Subcutaneous adipose tissue (tissue), 4 donors: ENCODE results near the gene SH3YL1. TPM values are rescaled to one million over a fixed set of nuclear protein-coding genes. Genes with fewer than 3 reads are reported as not detected.

Experiments used
- CTCF ChIP-seq: fragments of 450-650 bp; IDR thresholded peaks from one replicate; pipeline ENCODE4 v1.5.1; 2016; ENCODE audit warnings: low read depth, mild to moderate bottlenecking, control low read depth, antibody characterized with exemption, moderate library complexity
- total RNA-seq, 4 donors: library from RNA; depleted of rRNA; stranded (reverse); fragments of >200 nt; gene quantifications; one replicate each; pipeline ENCODE4 v1.1.0, GENCODE V29; 2016

SH3YL1 gene
- total RNA-seq, 4 donors from 2014 or later = 32.4 to 41.5 (median 33.8) TPM

DNA sequence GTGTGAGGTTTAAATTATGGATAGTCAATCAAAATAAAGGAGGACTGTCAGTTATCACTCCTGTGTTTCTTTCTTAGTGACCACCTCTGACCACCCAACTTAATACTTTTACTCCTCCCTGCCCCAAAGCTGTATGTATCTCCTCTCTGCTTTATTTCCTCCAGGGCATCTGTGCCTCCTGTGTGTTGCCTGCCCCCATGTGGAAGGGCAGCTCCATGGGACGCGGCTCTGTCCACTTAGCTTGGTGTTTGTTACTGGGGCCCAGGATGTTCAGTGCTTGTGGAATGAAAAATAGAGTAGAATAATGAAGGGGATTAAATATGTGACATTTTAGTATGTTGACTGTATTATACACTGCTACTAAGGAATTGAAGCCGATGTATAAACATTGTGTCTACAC is 10.7 kb upstream of the SH3YL1 start:
- no peak for TF ChIP-seq CTCF

GRCh38 chr2:273333-273732 is 9.5 kb upstream of the SH3YL1 start:
- TF ChIP-seq CTCF = no peak

GRCh38 chr2:271917-272316 is 8.1 kb upstream of the SH3YL1 start:
- TF ChIP-seq CTCF = no peak

- TF ChIP-seq CTCF = no peak
These were observed 7.0 kb upstream of the SH3YL1 start for GRCh38 chr2:270861-271260.

- no peak for TF ChIP-seq CTCF
These were observed 5.7 kb upstream of the SH3YL1 start for GRCh38 chr2:269356-270030.

DNA sequence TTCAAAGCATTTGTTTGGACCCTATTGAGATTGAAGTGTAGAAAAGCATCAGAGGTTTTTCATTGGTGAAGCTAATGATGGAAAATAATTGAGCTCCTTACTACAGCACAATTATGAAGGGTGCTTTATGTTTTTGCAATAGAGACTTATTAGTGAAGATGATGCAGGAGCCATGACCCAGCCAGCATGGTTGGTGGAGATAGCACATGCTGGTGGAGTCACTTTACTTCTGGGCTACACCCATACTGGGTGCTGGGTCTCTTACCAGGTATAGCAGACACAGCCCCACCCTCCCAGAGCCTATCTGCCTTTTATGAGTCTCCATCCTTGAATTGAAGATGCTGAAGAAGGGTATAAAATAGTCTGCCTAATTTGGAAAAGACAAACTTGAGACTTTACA is 4.5 kb upstream of the SH3YL1 start:
- no peak for TF ChIP-seq CTCF

DNA sequence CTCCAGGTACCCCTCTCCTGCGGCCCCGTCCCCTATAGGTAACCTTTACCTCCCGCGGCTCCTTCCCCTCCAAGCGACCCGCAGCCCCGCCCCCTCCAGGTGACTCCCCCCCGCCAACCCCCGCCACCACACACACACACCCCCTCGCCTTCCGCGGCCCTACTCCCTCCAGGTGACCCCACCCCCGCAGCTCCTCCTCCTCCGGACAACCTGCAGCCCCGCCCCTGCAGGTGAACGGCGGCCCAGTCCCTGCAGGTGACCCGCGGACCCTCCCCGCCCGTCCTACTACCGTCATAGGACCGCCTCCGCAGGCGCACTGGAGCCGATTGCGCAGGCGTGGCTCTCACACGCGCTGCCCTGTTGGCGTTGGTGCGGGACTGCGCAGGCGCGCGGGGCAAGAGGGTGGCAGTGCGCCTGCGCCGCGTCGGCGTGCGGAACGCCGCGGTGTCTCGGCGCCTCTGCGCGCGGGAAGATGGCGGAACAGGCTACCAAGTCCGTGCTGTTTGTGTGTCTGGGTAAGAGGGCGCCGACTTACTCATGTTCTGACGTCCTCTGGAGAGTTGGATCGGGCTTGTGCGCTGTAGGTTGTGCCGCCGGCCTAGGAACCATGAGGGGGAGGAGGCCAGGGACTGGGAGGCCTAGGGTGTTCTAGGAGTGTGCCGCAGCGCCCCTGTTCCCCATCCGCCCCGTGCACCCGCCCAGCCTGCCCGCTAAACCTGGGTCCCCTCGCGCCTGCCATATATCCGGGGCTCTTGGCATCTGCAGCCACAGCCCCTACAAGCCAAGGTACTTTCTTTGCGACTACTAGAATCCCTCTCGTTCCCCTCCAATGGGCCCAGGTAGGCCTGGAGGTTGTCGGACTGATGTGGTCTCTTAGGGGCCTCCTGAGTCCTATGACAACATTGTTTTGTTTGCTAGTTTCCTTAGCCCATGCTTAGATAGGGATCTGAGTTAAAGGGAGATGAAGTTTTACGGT is 949 bp upstream of the SH3YL1 start, which contains the start of gene ACP1:
Gene ACP1, plus strand, starts transcription at position 455 of the 976 bp plus-strand sequence. Its CDS starts 18 bp downstream, at position 473.
- TF ChIP-seq CTCF = no peak
